GM12872 (cell line): ENCODE data around the gene ARL13B.

ENCODE experiments used
- CTCF ChIP-seq: IDR thresholded peaks from 3 replicates; pipeline ENCODE4 v1.5.1; 2011; ENCODE audit warnings: low read depth, mild to moderate bottlenecking, low read length, moderate library complexity; ENCODE audit not compliant: insufficient read depth

ARL13B gene

GRCh38 chr3:94082391-94082937 is 102.5 kb downstream of the ARL13B start:
- no peak for TF ChIP-seq CTCF

- TF ChIP-seq CTCF = no peak
These were observed 103.3 kb downstream of the ARL13B start for GRCh38 chr3:94083261-94083660.

- TF ChIP-seq CTCF = no peak
These were observed 109.2 kb downstream of the ARL13B start for GRCh38 chr3:94089126-94089525.

GRCh38 chr3:94092086-94092485 is 112.1 kb downstream of the ARL13B start:
- no peak for TF ChIP-seq CTCF

- no peak for TF ChIP-seq CTCF
These were observed 113.2 kb downstream of the ARL13B start for GRCh38 chr3:94093151-94093550.

- no peak for TF ChIP-seq CTCF
These were observed 115.2 kb downstream of the ARL13B start for GRCh38 chr3:94095111-94095510.

- no peak for TF ChIP-seq CTCF
These were observed 118.5 kb downstream of the ARL13B start for GRCh38 chr3:94098452-94098851.

GRCh38 chr3:94099311-94099710 is 119.4 kb downstream of the ARL13B start:
- no peak for TF ChIP-seq CTCF
